Karpas-422 (cell line): ENCODE data around the gene CYP24A1. TPM values are rescaled to one million over a fixed set of nuclear protein-coding genes. Genes with fewer than 3 reads are reported as not detected.
A peak's percentile ranks its signal among the peaks of the same experiment; 100 is the strongest.

ENCODE experiments used
- DNase-seq: peaks from one replicate; pipeline ENCODE4 v3.0.0-alpha.2; 2015
- H2AFZ ChIP-seq: fragments of 200-600 bp; sonication (generic); 2 replicates; pipeline ENCODE4 v1.6.1; 2014; ENCODE audit warnings: antibody characterized with exemption, low read length, mixed read lengths
- H3K27ac ChIP-seq: fragments of 200-600 bp; sonication (generic); 2 replicates; pipeline ENCODE4 v1.5.1; 2014; ENCODE audit warnings: mild to moderate bottlenecking, low read length, moderate library complexity
- H3K27me3 ChIP-seq: fragments of 200-600 bp; sonication (generic); 2 replicates; pipeline ENCODE4 v1.6.1; 2014; ENCODE audit warnings: low read length, mixed read lengths
- H3K36me3 ChIP-seq: fragments of 200-600 bp; sonication (generic); 2 replicates; pipeline ENCODE4 v1.6.1; 2014; ENCODE audit warnings: low read length, mixed read lengths; ENCODE audit not compliant: insufficient read depth
- H3K4me1 ChIP-seq: fragments of 200-600 bp; sonication (generic); 2 replicates; pipeline ENCODE4 v1.6.1; 2014; ENCODE audit warnings: mild to moderate bottlenecking, low read length, mixed read lengths
- H3K4me2 ChIP-seq: fragments of 200-600 bp; sonication (generic); 2 replicates; pipeline ENCODE4 v1.6.1; 2014; ENCODE audit warnings: low read length, low read depth, mild to moderate bottlenecking; ENCODE audit not compliant: poor library complexity, severe bottlenecking
- H3K4me3 ChIP-seq: fragments of 200-600 bp; sonication (generic); 2 replicates; pipeline ENCODE4 v1.5.1; 2014; ENCODE audit warnings: mild to moderate bottlenecking, antibody characterized with exemption, low read length, mixed read lengths
- H3K79me2 ChIP-seq: fragments of 200-600 bp; sonication (generic); 2 replicates; pipeline ENCODE4 v1.6.1; 2014; ENCODE audit warnings: mild to moderate bottlenecking, low read length, mixed read lengths
- H3K9ac ChIP-seq: fragments of 200-600 bp; sonication (generic); 2 replicates; pipeline ENCODE4 v1.6.0; 2014; ENCODE audit warnings: low read length
- H3K9me2 ChIP-seq: fragments of 200-600 bp; sonication (generic), shearing (Covaris generic); replicated peaks from 2 replicates; pipeline ENCODE4 v1.6.0; 2014; ENCODE audit warnings: mild to moderate bottlenecking, low read length, moderate library complexity; ENCODE audit not compliant: insufficient read depth
- H3K9me3 ChIP-seq: fragments of 300-700, 200-600 bp; sonication (generic); 2 replicates; pipeline ENCODE4 v1.6.1; 2014; ENCODE audit warnings: low read length, mixed read lengths
- H4K20me1 ChIP-seq: fragments of 200-600 bp; sonication (generic); 2 replicates; pipeline ENCODE4 v1.6.1; 2014; ENCODE audit warnings: mild to moderate bottlenecking, antibody characterized with exemption, low read length, low read depth; ENCODE audit not compliant: insufficient read depth
- total RNA-seq: library from RNA; depleted of rRNA; stranded (reverse); fragments of >200 nt; shearing (Covaris generic); gene quantifications from 2 replicates; pipeline ENCODE4 v1.2.3, GENCODE V29; 2014; ENCODE audit warnings: low replicate concordance

The CYP24A1 gene
- total RNA-seq, 1 experiment from 2014 or later: not detected

- Histone ChIP-seq H3K4me1 (no peaks in the 10 kb centered on the region), H3K27me3 (no peaks in the 10 kb centered on the region), H3K9ac (no peak overlapping the region), H3K9me3 (no peaks in the 10 kb centered on the region), H3K4me2 (no peak overlapping the region), H3K36me3 (no peaks in the 10 kb centered on the region), H3K4me3 (no peak overlapping the region), H3K9me2 (no peaks in the 10 kb centered on the region), H2AFZ (no peak overlapping the region), H4K20me1 (no peaks in the 10 kb centered on the region), H3K27ac (no peak overlapping the region), H3K79me2 (no peaks in the 10 kb centered on the region)
- no peak for DNase-seq
Observed at GRCh38 chr20:54161008-54161820, 12.6 kb downstream of the CYP24A1 start.

- no peaks in the 10 kb centered on the region for H3K4me1 ChIP-seq
Observed at GRCh38 chr20:54160065-54161007, 13.4 kb downstream of the CYP24A1 start.

GRCh38 chr20:54158856-54159418 is 14.8 kb downstream of the CYP24A1 start:
- H4K20me1 ChIP-seq: no peaks in the 10 kb centered on the region
- no peak overlapping the region for H3K27ac ChIP-seq
- H3K9me3 ChIP-seq: no peaks in the 10 kb centered on the region
- H3K4me1 ChIP-seq: no peaks in the 10 kb centered on the region
- no peaks in the 10 kb centered on the region for H3K9me2 ChIP-seq
- no peaks in the 10 kb centered on the region for H3K79me2 ChIP-seq
- no peak overlapping the region for H3K4me3 ChIP-seq
- no peak overlapping the region for H2AFZ ChIP-seq
- H3K4me2 ChIP-seq: no peak overlapping the region
- H3K36me3 ChIP-seq: no peaks in the 10 kb centered on the region
- no peak overlapping the region for H3K9ac ChIP-seq
- H3K27me3 ChIP-seq: no peaks in the 10 kb centered on the region
- no peak for DNase-seq

More at GRCh38 chr20:54160065-54161007, 13.4 kb downstream of the CYP24A1 start:
- Histone ChIP-seq H3K27ac (no peak overlapping the region), H3K9me2 (no peaks in the 10 kb centered on the region), H2AFZ (no peak overlapping the region), H3K4me2 (no peak overlapping the region), H3K9ac (no peak overlapping the region), H3K9me3 (no peaks in the 10 kb centered on the region), H4K20me1 (no peaks in the 10 kb centered on the region), H3K79me2 (no peaks in the 10 kb centered on the region), H3K4me3 (no peak overlapping the region), H3K27me3 (no peaks in the 10 kb centered on the region), H3K36me3 (no peaks in the 10 kb centered on the region)
- DNase-seq: peak; percentile 5

- Histone ChIP-seq H3K4me2 (no peak overlapping the region), H3K36me3 (no peaks in the 10 kb centered on the region), H3K27ac (no peak overlapping the region), H3K4me3 (no peak overlapping the region), H3K9me2 (no peaks in the 10 kb centered on the region), H3K9me3 (no peaks in the 10 kb centered on the region), H4K20me1 (no peaks in the 10 kb centered on the region), H3K9ac (no peak overlapping the region), H3K79me2 (no peaks in the 10 kb centered on the region), H2AFZ (no peak overlapping the region), H3K4me1 (no peaks in the 10 kb centered on the region), H3K27me3 (no peaks in the 10 kb centered on the region)
- no peak for DNase-seq
Observed at GRCh38 chr20:54158226-54158625, 15.6 kb downstream of the CYP24A1 start.

GRCh38 chr20:54156981-54157835 is 16.6 kb downstream of the CYP24A1 start:
- no peaks in the 10 kb centered on the region for H3K36me3 ChIP-seq
- no peak for DNase-seq
- H3K9me3 ChIP-seq: no peaks in the 10 kb centered on the region
- H3K79me2 ChIP-seq: no peaks in the 10 kb centered on the region
- no peak overlapping the region for H3K4me2 ChIP-seq
- no peaks in the 10 kb centered on the region for H3K27me3 ChIP-seq
- H3K4me3 ChIP-seq: no peak overlapping the region
- H4K20me1 ChIP-seq: no peaks in the 10 kb centered on the region
- H3K9ac ChIP-seq: no peak overlapping the region
- no peaks in the 10 kb centered on the region for H3K4me1 ChIP-seq
- H2AFZ ChIP-seq: no peak overlapping the region
- no peaks in the 10 kb centered on the region for H3K9me2 ChIP-seq
- no peak overlapping the region for H3K27ac ChIP-seq

- DNase-seq: no peak
- no peak overlapping the region for H3K4me3 ChIP-seq
- H3K79me2 ChIP-seq: no peaks in the 10 kb centered on the region
- no peaks in the 10 kb centered on the region for H3K9me2 ChIP-seq
- H3K4me2 ChIP-seq: no peak overlapping the region
- H3K9me3 ChIP-seq: no peaks in the 10 kb centered on the region
- H2AFZ ChIP-seq: no peak overlapping the region
- H3K27ac ChIP-seq: no peak overlapping the region
- no peaks in the 10 kb centered on the region for H3K27me3 ChIP-seq
- H4K20me1 ChIP-seq: no peaks in the 10 kb centered on the region
- H3K9ac ChIP-seq: no peak overlapping the region
- H3K4me1 ChIP-seq: no peaks in the 10 kb centered on the region
- H3K36me3 ChIP-seq: no peaks in the 10 kb centered on the region
Observed at GRCh38 chr20:54156522-54156921, 17.3 kb downstream of the CYP24A1 start.

GRCh38 chr20:54155736-54156317 is 18.0 kb downstream of the CYP24A1 start:
- no peak overlapping the region for H3K4me3 ChIP-seq
- H3K27me3 ChIP-seq: no peaks in the 10 kb centered on the region

More at GRCh38 chr20:54155736-54156317, 18.0 kb downstream of the CYP24A1 start:
- Histone ChIP-seq H3K27ac (no peak overlapping the region), H3K4me2 (no peak overlapping the region), H2AFZ (no peak overlapping the region), H3K9me3 (no peaks in the 10 kb centered on the region), H3K4me1 (no peaks in the 10 kb centered on the region), H3K9ac (no peak overlapping the region), H4K20me1 (no peaks in the 10 kb centered on the region), H3K36me3 (no peaks in the 10 kb centered on the region), H3K9me2 (no peaks in the 10 kb centered on the region), H3K79me2 (no peaks in the 10 kb centered on the region)
- no peak for DNase-seq
